ENCODE data around the gene PALLD. TPM values are rescaled to one million over a fixed set of nuclear protein-coding genes. Genes with fewer than 3 reads are reported as not detected.

Gene PALLD
- total RNA-seq, 4 donors from 2014 or later: 1,036 to 2,270 (median 2,202) TPM

DNA sequence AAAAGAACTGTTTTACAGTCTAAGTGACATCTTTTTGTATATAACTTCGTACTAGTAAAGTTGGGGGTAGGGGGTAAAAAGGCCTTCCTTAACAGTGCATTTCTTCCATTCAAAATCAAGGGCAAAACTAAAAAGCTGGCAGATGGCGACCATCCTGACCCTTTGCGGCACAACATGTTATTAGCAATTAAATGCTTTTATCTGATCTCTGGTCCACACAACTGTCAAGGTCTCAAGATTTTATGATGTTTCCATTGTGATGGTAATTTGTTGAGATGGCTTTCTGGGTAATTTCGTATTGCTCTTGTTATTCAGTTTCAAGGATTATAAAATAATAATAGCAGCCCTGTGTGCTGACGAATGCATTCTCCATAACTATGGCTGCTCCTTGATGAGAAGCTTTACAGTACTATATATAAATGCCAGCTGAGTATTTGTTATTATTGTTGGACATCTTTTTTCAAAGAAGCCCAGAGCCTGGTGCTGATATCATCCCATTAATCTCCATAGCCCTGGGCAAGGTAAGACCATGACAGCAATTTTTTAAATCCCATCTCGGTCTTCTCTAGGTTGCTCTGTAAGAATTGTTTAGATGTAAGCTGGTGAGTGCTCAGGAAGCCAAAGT lies 423.7 kb downstream of the PALLD start:
- Histone ChIP-seq H3K36me3 (peaks cover 21 to 96% of the 10 kb centered on the region in 2 donors), H3K4me1 (peaks cover 3 to 71% (median 3%) of the 10 kb centered on the region in 3 donors), H3K4me3 (no peak overlapping the region), H3K27ac (peak overlapping the region; percentile 47 to 72 (median 58)), H3K27me3 (no peaks in the 10 kb centered on the region), H3K9me3 (no peaks in the 10 kb centered on the region)
- 46 to 68% methylated on average over 5 to 6 of the region's 6 CpGs for WGBS, 2 donors (ENCODE audit: low coverage in 1 of 2)
- no peak for ATAC-seq
- TF ChIP-seq POLR2AphosphoS5 (IDR thresholded peaks at IDR 0.05) (no peak), EP300 (IDR thresholded peaks at IDR 0.05) (no peak), POLR2A (IDR thresholded peaks at IDR 0.05) (no peak)
- TF ChIP-seq, protein P1, sequence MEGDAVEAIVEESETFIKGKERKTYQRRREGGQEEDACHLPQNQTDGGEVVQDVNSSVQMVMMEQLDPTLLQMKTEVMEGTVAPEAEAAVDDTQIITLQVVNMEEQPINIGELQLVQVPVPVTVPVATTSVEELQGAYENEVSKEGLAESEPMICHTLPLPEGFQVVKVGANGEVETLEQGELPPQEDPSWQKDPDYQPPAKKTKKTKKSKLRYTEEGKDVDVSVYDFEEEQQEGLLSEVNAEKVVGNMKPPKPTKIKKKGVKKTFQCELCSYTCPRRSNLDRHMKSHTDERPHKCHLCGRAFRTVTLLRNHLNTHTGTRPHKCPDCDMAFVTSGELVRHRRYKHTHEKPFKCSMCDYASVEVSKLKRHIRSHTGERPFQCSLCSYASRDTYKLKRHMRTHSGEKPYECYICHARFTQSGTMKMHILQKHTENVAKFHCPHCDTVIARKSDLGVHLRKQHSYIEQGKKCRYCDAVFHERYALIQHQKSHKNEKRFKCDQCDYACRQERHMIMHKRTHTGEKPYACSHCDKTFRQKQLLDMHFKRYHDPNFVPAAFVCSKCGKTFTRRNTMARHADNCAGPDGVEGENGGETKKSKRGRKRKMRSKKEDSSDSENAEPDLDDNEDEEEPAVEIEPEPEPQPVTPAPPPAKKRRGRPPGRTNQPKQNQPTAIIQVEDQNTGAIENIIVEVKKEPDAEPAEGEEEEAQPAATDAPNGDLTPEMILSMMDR (IDR thresholded peaks at IDR 0.05): no peak

DNA sequence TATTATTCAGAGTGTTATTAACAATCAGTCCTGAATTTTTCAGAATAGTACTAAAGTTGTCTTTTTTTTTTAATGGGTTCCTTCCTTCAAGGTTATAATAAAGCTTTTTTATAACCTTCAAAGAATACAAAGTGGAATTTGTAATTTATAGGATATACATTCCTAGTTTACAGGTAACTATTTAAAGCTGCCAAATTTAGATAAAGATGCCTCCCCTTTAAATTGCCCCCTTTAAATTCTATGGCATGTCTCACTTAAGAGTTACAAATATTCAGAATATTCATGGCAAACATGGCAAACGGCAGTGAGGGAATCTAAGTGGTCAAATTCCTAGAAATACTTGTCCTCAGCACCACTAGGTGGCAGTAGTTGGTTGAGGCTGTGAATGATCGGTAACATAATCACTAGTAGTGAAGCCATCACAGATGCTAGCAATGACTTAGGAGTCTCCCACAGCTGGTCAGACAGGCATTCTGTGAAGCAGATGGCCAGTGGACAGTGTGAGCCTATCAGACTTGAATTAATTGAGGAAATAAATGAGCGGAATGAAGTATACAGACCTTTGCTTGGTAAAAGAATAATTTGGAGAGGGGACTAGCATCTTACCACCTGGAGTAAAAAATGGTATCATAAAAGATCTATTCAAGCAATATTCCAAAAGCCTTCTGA lies 426.8 kb downstream of the PALLD start:
- Histone ChIP-seq H3K4me1 (peaks cover 0 to 46% (median 3%) of the 10 kb centered on the region in 3 donors), H3K27me3 (no peaks in the 10 kb centered on the region), H3K4me3 (no peak overlapping the region), H3K9me3 (no peaks in the 10 kb centered on the region), H3K36me3 (peaks cover 45 to 100% of the 10 kb centered on the region in 2 donors), H3K27ac (peak overlapping the region; percentile 19 to 56 (median 46))
- peak; percentile 22 for ATAC-seq
- TF ChIP-seq, protein P1 (IDR thresholded peaks at IDR 0.05): peak; percentile 55 to 71 (median 68)
- no peak for TF ChIP-seq EP300 (IDR thresholded peaks at IDR 0.05)
- 12 to 15% methylated on average over 3 of the region's 3 CpGs for WGBS, 2 donors (ENCODE audit: low coverage in 1 of 2)

DNA sequence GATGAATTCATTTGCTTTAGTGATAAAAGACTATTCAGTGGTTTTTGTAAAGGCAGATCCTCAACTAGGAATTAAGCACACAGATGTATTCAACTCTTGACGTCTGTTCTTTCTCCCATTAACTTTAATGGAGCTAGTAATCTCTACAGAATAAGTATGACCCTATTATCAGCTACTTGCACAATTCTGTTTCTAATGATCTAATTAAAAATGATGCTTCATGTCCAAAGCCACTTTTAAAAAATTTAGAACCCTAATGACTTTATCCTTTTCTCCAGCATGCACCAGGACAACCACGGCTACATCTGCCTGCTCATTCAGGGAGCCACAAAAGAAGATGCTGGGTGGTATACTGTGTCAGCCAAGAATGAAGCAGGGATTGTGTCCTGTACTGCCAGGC lies 427.8 kb downstream of the PALLD start:
- Histone ChIP-seq H3K36me3 (peaks cover 48 to 100% of the 10 kb centered on the region in 2 donors), H3K27ac (no peak overlapping the region)
- TF ChIP-seq POLR2AphosphoS5 (IDR thresholded peaks at IDR 0.05) (no peak), EP300 (IDR thresholded peaks at IDR 0.05) (no peak)

DNA sequence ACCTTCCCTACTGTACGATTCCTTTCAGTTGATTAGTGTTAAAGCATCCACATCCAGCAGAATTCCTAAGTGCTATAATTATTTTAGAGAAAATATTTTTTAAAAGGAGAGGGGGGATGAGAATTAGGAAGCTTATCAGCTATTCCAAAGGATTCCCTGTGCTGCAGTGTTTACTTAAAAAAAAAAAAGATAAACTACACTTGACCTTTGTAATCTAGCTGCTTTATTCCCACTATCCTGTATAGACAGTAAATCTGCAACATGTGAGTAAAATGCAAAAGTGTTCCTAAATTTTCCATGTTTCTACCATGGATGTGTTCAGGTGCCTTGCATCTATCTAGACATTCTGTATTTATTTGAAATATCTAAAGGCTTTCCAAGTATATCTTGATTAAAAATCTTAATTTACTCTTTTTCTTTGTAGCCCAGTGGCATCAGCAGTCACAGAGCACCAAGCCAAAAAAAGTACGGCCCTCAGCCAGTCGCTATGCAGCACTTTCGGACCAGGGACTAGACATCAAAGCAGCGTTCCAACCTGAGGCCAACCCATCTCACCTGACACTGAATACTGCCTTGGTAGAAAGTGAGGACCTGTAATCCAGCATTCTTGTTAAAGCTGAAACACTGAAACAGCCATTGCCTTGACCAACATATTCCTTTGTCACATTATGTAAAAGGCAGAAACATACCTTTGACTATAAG lies 429.1 kb downstream of the PALLD start:
- no peak overlapping the region for H3K4me3 ChIP-seq
- TF ChIP-seq POLR2AphosphoS5 (IDR thresholded peaks at IDR 0.05) (no peak), EP300 (IDR thresholded peaks at IDR 0.05) (no peak), POLR2A (IDR thresholded peaks at IDR 0.05) (no peak)
- TF ChIP-seq, protein P1 (IDR thresholded peaks at IDR 0.05): no peak
- peaks cover 0 to 5% (median 0%) of the 10 kb centered on the region in 3 donors for H3K9me3 ChIP-seq
- ATAC-seq: no peak
- H3K27me3 ChIP-seq: no peaks in the 10 kb centered on the region
- H3K27ac ChIP-seq: no peak overlapping the region
- peaks cover 0 to 23% (median 0%) of the 10 kb centered on the region in 3 donors for H3K4me1 ChIP-seq
- peaks cover 45 to 95% of the 10 kb centered on the region in 2 donors for H3K36me3 ChIP-seq
- 63 to 76% methylated on average over 3 to 5 of the region's 5 CpGs for WGBS, 2 donors (ENCODE audit: low coverage in 1 of 2)

More for the DNA sequence above, 427.8 kb downstream of the PALLD start:
- Histone ChIP-seq H3K9me3 (no peaks in the 10 kb centered on the region), H3K4me3 (no peak overlapping the region), H3K27me3 (no peaks in the 10 kb centered on the region), H3K4me1 (peaks cover 0 to 36% (median under 1%) of the 10 kb centered on the region in 3 donors)
- WGBS, 2 donors (ENCODE audit: low coverage in 1 of 2): 55 to 75% methylated on average over 2 of the region's 2 CpGs
- ATAC-seq: no peak

DNA sequence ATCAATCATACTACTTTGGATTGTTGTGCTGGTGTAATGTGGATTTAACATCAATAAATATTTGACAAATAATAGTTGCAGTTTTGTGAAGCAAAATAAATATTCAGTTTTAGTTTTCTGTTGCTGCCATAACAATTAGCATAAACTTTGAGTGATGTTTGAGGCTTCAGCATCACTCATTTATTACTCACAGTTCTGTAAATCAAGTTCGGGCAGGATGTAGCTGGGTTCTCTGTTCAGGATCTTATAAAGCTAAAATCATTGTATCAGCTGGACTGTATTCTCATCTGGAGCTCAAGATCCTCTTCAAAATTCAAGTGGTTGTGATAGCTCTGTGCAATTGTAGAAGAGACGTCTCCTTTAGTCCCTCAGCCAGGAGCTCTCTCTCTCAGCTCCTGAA lies 431.5 kb downstream of the PALLD start:
- TF ChIP-seq EP300 (IDR thresholded peaks at IDR 0.05) (no peak), POLR2AphosphoS5 (IDR thresholded peaks at IDR 0.05) (no peak), POLR2A (IDR thresholded peaks at IDR 0.05) (no peak)
- TF ChIP-seq, protein P1 (IDR thresholded peaks at IDR 0.05): no peak
- H3K27me3 ChIP-seq: no peaks in the 10 kb centered on the region
- no peak overlapping the region for H3K4me3 ChIP-seq
- no peak for ATAC-seq
- H3K27ac ChIP-seq: peak overlapping the region in 1 of 4 donors; percentile 11
- peaks cover 36 to 78% of the 10 kb centered on the region in 2 donors for H3K36me3 ChIP-seq
- H3K9me3 ChIP-seq: peaks cover 0 to 28% (median 0%) of the 10 kb centered on the region in 3 donors
- peaks cover 0 to 7% (median 0%) of the 10 kb centered on the region in 3 donors for H3K4me1 ChIP-seq
- 79 to 100% methylated on average over 1 to 2 of the region's 2 CpGs for WGBS, 2 donors (ENCODE audit: low coverage in 1 of 2)

Data from gastroesophageal sphincter (tissue), 4 donors.